ENCODE results near the gene SENP2. TPM values are rescaled to one million over a fixed set of nuclear protein-coding genes. Genes with fewer than 3 reads are reported as not detected.

The SENP2 gene
- total RNA-seq, 1 experiment from 2014 or later: 56.9 TPM

GRCh38 chr3:185586686-185587039 lies 568 bp downstream of the SENP2 start (continued):
- TF ChIP-seq NFE2L1 (CRISPR knock-in tag; IDR thresholded peaks at IDR 0.05) (no peak), NR1H2 (CRISPR knock-in tag; IDR thresholded peaks at IDR 0.05) (no peak), ZNF232 (CRISPR knock-in tag; IDR thresholded peaks at IDR 0.05) (no peak), EMX1 (CRISPR knock-in tag; IDR thresholded peaks at IDR 0.05) (no peak), CDX4 (CRISPR knock-in tag; IDR thresholded peaks at IDR 0.05; ENCODE audit: borderline replicate concordance) (no peak), ZBTB21 (CRISPR knock-in tag; IDR thresholded peaks at IDR 0.05; ENCODE audit: borderline replicate concordance) (no peak), SMAD4 (CRISPR knock-in tag; IDR thresholded peaks at IDR 0.05) (no peak), HMGXB4 (CRISPR knock-in tag; IDR thresholded peaks at IDR 0.05) (no peak), KAT7 (CRISPR knock-in tag; IDR thresholded peaks at IDR 0.05; ENCODE audit: borderline replicate concordance) (no peak)

- H3K36me3 Mint-ChIP-seq: peaks cover 8% of the 10 kb centered on the region; the same call in 1 of the 2 replicates
- H3K4me1 Mint-ChIP-seq: no peaks in the 10 kb centered on the region
- no peaks in the 10 kb centered on the region for H3K27me3 Mint-ChIP-seq (ENCODE audit: low read depth)
- DNase-seq (ENCODE audit: low spot score) (no peak), ATAC-seq (no peak)
- no peak overlapping the region for H3K27ac Mint-ChIP-seq
- no peak overlapping the region for H3K4me3 Mint-ChIP-seq
- ChIA-PET POLR2A (no interaction called here), CTCF (no interaction called here)
- H3K9me3 Mint-ChIP-seq: no peaks in the 10 kb centered on the region
- TF ChIP-seq ETV6 (CRISPR knock-in tag; IDR thresholded peaks at IDR 0.05): no peak
- TF ChIP-seq ZNF532 (CRISPR knock-in tag; IDR thresholded peaks at IDR 0.05; ENCODE audit: borderline replicate concordance): no peak
- no peak for TF ChIP-seq ZNF317 (CRISPR knock-in tag; IDR thresholded peaks at IDR 0.05; ENCODE audit: borderline replicate concordance, low read depth)
- no peak for TF ChIP-seq MAX (CRISPR knock-in tag; IDR thresholded peaks at IDR 0.05)
- TF ChIP-seq HMGA2 (CRISPR knock-in tag; IDR thresholded peaks at IDR 0.05): no peak
- TF ChIP-seq NFATC4 (CRISPR knock-in tag; IDR thresholded peaks at IDR 0.05): no peak
- no peak for TF ChIP-seq ZNF512 (CRISPR knock-in tag; IDR thresholded peaks at IDR 0.05; ENCODE audit: borderline replicate concordance)
- TF ChIP-seq AFF4 (CRISPR knock-in tag; IDR thresholded peaks at IDR 0.05; ENCODE audit: borderline replicate concordance): no peak
- no peak for TF ChIP-seq RELA (CRISPR knock-in tag; IDR thresholded peaks at IDR 0.05; ENCODE audit: borderline replicate concordance)
- TF ChIP-seq ZNF138 (CRISPR knock-in tag; conservative IDR thresholded peaks at IDR 0.05): no peak
- no peak for TF ChIP-seq TCF7 (CRISPR knock-in tag; IDR thresholded peaks at IDR 0.05; ENCODE audit: low read depth)
- TF ChIP-seq IRF2 (CRISPR knock-in tag; IDR thresholded peaks at IDR 0.05; ENCODE audit: borderline replicate concordance, low read depth): no peak
- TF ChIP-seq TEAD1 (CRISPR knock-in tag; IDR thresholded peaks at IDR 0.05): no peak
- no peak for TF ChIP-seq ATF3 (CRISPR knock-in tag; conservative IDR thresholded peaks at IDR 0.05)
- no peak for TF ChIP-seq CBFB (CRISPR knock-in tag; IDR thresholded peaks at IDR 0.05; ENCODE audit: low read depth)
- TF ChIP-seq ZBTB21 (CRISPR knock-in tag; IDR thresholded peaks at IDR 0.05; ENCODE audit: borderline replicate concordance): no peak
Observed at GRCh38 chr3:185594073-185594472, 8.0 kb downstream of the SENP2 start.
